Fibroblast of pulmonary artery (primary cell): Measurements from ENCODE around the gene OR4C45.
"Not testable (repeated sequence)": the region's sequence is repeated elsewhere in the genome, so short reads cannot be mapped to it uniquely, and the experiment has no call there.

Experiments used
- DNase-seq: peaks from one replicate; pipeline ENCODE4 v3.0.0-alpha.2; 2010; ENCODE audit warnings: low read depth
- H3K4me3 ChIP-seq: replicated peaks from 2 replicates; pipeline ENCODE4 v1.5.1; 2011; ENCODE audit warnings: low read depth, mild to moderate bottlenecking, control low read depth, low read length, moderate library complexity
- TF ChIP-seq, protein P1 (sequence below): IDR thresholded peaks from 2 replicates; pipeline ENCODE4 v1.5.1; 2011; ENCODE audit warnings: mild to moderate bottlenecking, control low read depth, low read length, inconsistent platforms; ENCODE audit errors: missing control alignments

Gene OR4C45

DNA sequence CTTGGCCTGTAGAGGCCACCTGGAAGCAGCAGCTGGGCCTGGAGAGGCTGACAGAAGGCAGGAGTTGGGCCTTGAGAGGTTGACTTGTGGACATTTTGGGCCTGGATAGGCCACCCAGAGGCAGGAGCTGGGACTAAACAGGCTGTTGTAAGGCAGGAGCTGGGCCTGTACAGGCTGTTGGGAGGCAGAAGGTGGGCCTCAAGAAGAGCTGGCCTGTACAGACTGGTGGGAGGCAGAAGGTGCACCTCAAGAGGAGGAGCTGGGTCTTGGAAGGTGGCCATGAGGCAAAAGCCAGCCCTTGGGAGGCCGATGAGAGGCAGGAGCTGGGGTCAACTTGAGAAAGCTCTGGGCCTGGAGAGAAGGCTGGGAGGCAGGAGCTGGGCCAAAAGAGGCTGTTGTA lies 45.3 kb downstream of the OR4C45 start:
- no peak for DNase-seq
- H3K4me3 ChIP-seq: no peak overlapping the region
- TF ChIP-seq, protein P1, sequence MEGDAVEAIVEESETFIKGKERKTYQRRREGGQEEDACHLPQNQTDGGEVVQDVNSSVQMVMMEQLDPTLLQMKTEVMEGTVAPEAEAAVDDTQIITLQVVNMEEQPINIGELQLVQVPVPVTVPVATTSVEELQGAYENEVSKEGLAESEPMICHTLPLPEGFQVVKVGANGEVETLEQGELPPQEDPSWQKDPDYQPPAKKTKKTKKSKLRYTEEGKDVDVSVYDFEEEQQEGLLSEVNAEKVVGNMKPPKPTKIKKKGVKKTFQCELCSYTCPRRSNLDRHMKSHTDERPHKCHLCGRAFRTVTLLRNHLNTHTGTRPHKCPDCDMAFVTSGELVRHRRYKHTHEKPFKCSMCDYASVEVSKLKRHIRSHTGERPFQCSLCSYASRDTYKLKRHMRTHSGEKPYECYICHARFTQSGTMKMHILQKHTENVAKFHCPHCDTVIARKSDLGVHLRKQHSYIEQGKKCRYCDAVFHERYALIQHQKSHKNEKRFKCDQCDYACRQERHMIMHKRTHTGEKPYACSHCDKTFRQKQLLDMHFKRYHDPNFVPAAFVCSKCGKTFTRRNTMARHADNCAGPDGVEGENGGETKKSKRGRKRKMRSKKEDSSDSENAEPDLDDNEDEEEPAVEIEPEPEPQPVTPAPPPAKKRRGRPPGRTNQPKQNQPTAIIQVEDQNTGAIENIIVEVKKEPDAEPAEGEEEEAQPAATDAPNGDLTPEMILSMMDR: no peak

DNA sequence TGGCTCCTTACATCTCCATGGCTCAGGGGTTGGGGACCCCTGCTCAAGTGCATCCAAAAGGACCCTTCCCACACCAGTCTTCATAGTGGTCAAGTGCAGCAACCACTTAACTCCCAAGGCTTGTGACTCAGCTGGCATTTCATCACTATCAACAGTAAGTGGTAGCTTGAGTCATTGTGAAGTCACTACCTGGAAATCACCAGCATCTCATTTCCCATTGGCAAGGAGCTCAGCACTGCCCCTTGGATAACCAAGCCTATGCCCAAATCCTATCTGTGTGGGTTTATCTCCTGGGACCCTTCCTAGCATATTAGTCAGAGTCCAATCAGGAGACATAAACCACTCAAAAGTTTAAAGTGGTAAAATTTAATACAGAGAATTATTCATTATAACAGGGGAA lies 46.3 kb downstream of the OR4C45 start:
- not testable (repeated sequence) for DNase-seq, H3K4me3 ChIP-seq

DNA sequence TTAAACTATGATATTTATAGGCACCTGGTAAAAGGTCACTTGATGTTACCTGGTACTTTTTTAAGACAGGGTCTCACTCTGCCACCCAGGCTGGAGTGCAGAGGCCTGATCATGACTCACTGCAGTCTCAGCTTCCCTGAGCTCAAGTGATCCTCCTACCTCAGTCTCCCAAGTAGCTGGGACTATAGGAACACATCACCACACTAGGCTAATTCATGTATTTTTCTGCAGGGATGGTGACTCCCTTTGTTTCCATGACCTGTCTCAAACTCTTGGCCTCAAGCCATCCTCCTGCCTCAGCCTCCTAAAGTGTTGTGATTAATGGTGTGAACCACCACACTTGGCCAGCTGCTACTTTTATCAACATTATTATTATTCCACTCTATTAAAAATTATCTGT lies 47.6 kb downstream of the OR4C45 start:
- no peak overlapping the region for H3K4me3 ChIP-seq
- DNase-seq: no peak
- TF ChIP-seq, protein P1: no peak
